NCI-H69 (cell line): ENCODE data around the gene RCAN2.

Experiments used
- DNase-seq: peaks from one replicate; lab custom pipeline; 2025; lab: John Stamatoyannopoulos, UW

Gene RCAN2

GRCh38 chr6:46491628-46492547 is 639 bp upstream of the RCAN2 start:
- peak; percentile 63 for DNase-seq

GRCh38 chr6:46490425-46491200 is 636 bp downstream of the RCAN2 start:
- peak; percentile 56 for DNase-seq

GRCh38 chr6:46486181-46486580 is 5.1 kb downstream of the RCAN2 start:
- DNase-seq: no peak

- no peak for DNase-seq
Measured at GRCh38 chr6:46484081-46484820, 7.0 kb downstream of the RCAN2 start.

GRCh38 chr6:46476301-46476700 is 14.9 kb downstream of the RCAN2 start:
- DNase-seq: no peak

GRCh38 chr6:46473881-46474280 is 17.4 kb downstream of the RCAN2 start:
- DNase-seq: no peak

GRCh38 chr6:46472243-46472642 is 19.0 kb downstream of the RCAN2 start:
- DNase-seq: no peak

- no peak for DNase-seq
Measured at GRCh38 chr6:46469021-46469420, 22.2 kb downstream of the RCAN2 start.

- DNase-seq: no peak
Measured at GRCh38 chr6:46468403-46469010, 22.7 kb downstream of the RCAN2 start.

GRCh38 chr6:46466570-46466969 is 24.7 kb downstream of the RCAN2 start:
- no peak for DNase-seq

GRCh38 chr6:46465294-46466165 is 25.7 kb downstream of the RCAN2 start:
- no peak for DNase-seq

- DNase-seq: no peak
Measured at GRCh38 chr6:46456297-46456696, 35.0 kb downstream of the RCAN2 start.

- DNase-seq: no peak
Measured at GRCh38 chr6:46454691-46455090, 36.6 kb downstream of the RCAN2 start.

GRCh38 chr6:46453741-46454316 is 37.4 kb downstream of the RCAN2 start:
- DNase-seq: no peak

GRCh38 chr6:46453216-46453615 is 38.0 kb downstream of the RCAN2 start:
- DNase-seq: no peak

GRCh38 chr6:46452312-46452917 is 38.8 kb downstream of the RCAN2 start:
- DNase-seq: peak; percentile 37

GRCh38 chr6:46451343-46451742 is 39.9 kb downstream of the RCAN2 start:
- no peak for DNase-seq

GRCh38 chr6:46444772-46445454 is 46.3 kb downstream of the RCAN2 start:
- DNase-seq: no peak

GRCh38 chr6:46443623-46444022 is 47.6 kb downstream of the RCAN2 start:
- DNase-seq: no peak

- no peak for DNase-seq
Measured at GRCh38 chr6:46440641-46441040, 50.6 kb downstream of the RCAN2 start.
